Endothelial cell of umbilical vein (primary cell): Measurements from ENCODE around the gene FGFR3. TPM values are rescaled to one million over a fixed set of nuclear protein-coding genes. Genes with fewer than 3 reads are reported as not detected.

ENCODE experiments used
- BruUV-seq: library from RNA; stranded (reverse); fragments of 400-500 nt; replicated peaks from 2 replicates; lab custom pipeline; 2021; lab: Mats Ljungman, UMichigan
- CTCF ChIA-PET: fragments of 300-600, 350-600 bp; sonication (Branson Sonifier 250); formaldehyde crosslinking; loops from one replicate; lab custom pipeline; 2021; ENCODE audit warnings: antibody characterized with exemption, inconsistent platforms; lab: Charles Lee
- POLR2A ChIA-PET: fragments of 300-600, 350-600 bp; sonication (Branson Sonifier 250); formaldehyde crosslinking; loops from one replicate; lab custom pipeline; 2021; ENCODE audit warnings: antibody characterized with exemption, inconsistent platforms; lab: Charles Lee
- DNase-seq: peaks from one replicate; pipeline ENCODE4 v3.0.0-alpha.2; 2011; ENCODE audit warnings: low read depth, low spot score
- FAIRE-seq: peaks from 2 replicates; lab custom pipeline; 2011; peaks lifted over from hg19 to GRCh38; lab: Jason Lieb, UNC
- H2AFZ ChIP-seq: 2 replicates; pipeline ENCODE4 v1.6.0; 2012; ENCODE audit warnings: low read depth, low read length, control low read depth, inconsistent platforms
- H3K27ac ChIP-seq: 2 replicates; pipeline ENCODE4 v1.5.1; 2011; ENCODE audit warnings: low read depth, mild to moderate bottlenecking, control low read depth, low read length, moderate library complexity; ENCODE audit not compliant: insufficient read depth
- H3K27me3 ChIP-seq, 2 experiments: 2 replicates each; pipeline versions ENCODE4 v1.6.0 to v1.6.1; 2011; ENCODE audit warnings: low read length in 2 of 2, mixed read lengths in 1 of 2; ENCODE audit not compliant: control insufficient read depth in 2 of 2, insufficient read depth in 2 of 2
- H3K36me3 ChIP-seq, 2 experiments: 2 replicates in 1 of 2; 3 replicates in 1 of 2; pipeline ENCODE4 v1.5.1; 2011; ENCODE audit warnings: low read length in 2 of 2, mild to moderate bottlenecking in 1 of 2, moderate library complexity in 1 of 2; ENCODE audit not compliant: control insufficient read depth in 2 of 2, insufficient read depth in 2 of 2; ENCODE audit errors: extremely low read depth in 1 of 2
- H3K4me1 ChIP-seq: 3 replicates; pipeline ENCODE4 v1.5.1; 2011; ENCODE audit warnings: mild to moderate bottlenecking, low read length; ENCODE audit not compliant: control insufficient read depth, insufficient read depth; ENCODE audit errors: extremely low read depth
- H3K4me2 ChIP-seq: 2 replicates; pipeline ENCODE4 v1.6.1; 2011; ENCODE audit warnings: low read length, control low read depth, mixed read lengths; ENCODE audit not compliant: insufficient read depth
- H3K4me3 ChIP-seq, 3 experiments: fragments of 200-600 bp in 1 of 3; sonication (generic), shearing (Covaris generic) in 1 of 3; replicated peaks in 1 of 3; 2 replicates each; pipeline ENCODE4 v1.5.1; 2011 to 2016; ENCODE audit warnings: control low read depth in 3 of 3, low read length in 3 of 3, mild to moderate bottlenecking in 2 of 3, inconsistent platforms in 1 of 3, low read depth in 1 of 3, moderate library complexity in 1 of 3; ENCODE audit not compliant: insufficient read depth in 1 of 3
- H3K79me2 ChIP-seq: 2 replicates; pipeline ENCODE4 v1.6.0; 2012; ENCODE audit warnings: low read length, inconsistent platforms; ENCODE audit not compliant: control insufficient read depth, insufficient read depth
- H3K9ac ChIP-seq: replicated peaks from 2 replicates; pipeline ENCODE3; 2011; ENCODE audit warnings: low read length, control low read depth; ENCODE audit not compliant: insufficient read depth; ENCODE audit errors: extremely low read depth
- H3K9me1 ChIP-seq: replicated peaks from 3 replicates; pipeline ENCODE4 v1.6.0; 2011; ENCODE audit warnings: mild to moderate bottlenecking, low read length; ENCODE audit not compliant: control insufficient read depth, insufficient read depth; ENCODE audit errors: extremely low read depth
- H3K9me3 ChIP-seq: replicated peaks from 2 replicates; pipeline ENCODE4 v1.5.1; 2012; ENCODE audit warnings: low read length, inconsistent platforms; ENCODE audit not compliant: control insufficient read depth, insufficient read depth
- H4K20me1 ChIP-seq: replicated peaks from 2 replicates; pipeline ENCODE3; 2011; ENCODE audit warnings: mild to moderate bottlenecking, low read length; ENCODE audit not compliant: control insufficient read depth, insufficient read depth; ENCODE audit errors: extremely low read depth
- EZH2 ChIP-seq: IDR thresholded peaks from 2 replicates; pipeline ENCODE4 v1.6.1; 2012; ENCODE audit warnings: borderline replicate concordance, low read depth, mild to moderate bottlenecking, moderate library complexity, low read length, inconsistent platforms; ENCODE audit not compliant: severe bottlenecking
- FOS ChIP-seq: IDR thresholded peaks from 2 replicates; pipeline ENCODE4 v1.6.1; 2011; ENCODE audit warnings: mild to moderate bottlenecking, low read length, moderate library complexity, borderline replicate concordance; ENCODE audit not compliant: insufficient read depth
- GATA2 ChIP-seq: IDR thresholded peaks from 2 replicates; pipeline ENCODE4 v1.7.0; 2011; ENCODE audit warnings: low read depth, mild to moderate bottlenecking, moderate library complexity, mixed read lengths, low read length; ENCODE audit not compliant: insufficient read length, insufficient read depth
- JUN ChIP-seq: IDR thresholded peaks from 2 replicates; pipeline ENCODE4 v1.6.1; 2011; ENCODE audit warnings: borderline replicate concordance, low read depth; ENCODE audit not compliant: insufficient read length, insufficient read depth
- MYC ChIP-seq: IDR thresholded peaks from one replicate; pipeline ENCODE4 v1.6.1; 2011; ENCODE audit warnings: mild to moderate bottlenecking, low read depth, low read length
- POLR2A ChIP-seq: IDR thresholded peaks from 2 replicates; pipeline ENCODE4 v1.6.1; 2012; ENCODE audit warnings: low read depth, mild to moderate bottlenecking, control low read depth, low read length
- POLR2AphosphoS5 ChIP-seq: IDR thresholded peaks from 2 replicates; pipeline ENCODE4 v1.6.1; 2012; ENCODE audit warnings: low read depth, mild to moderate bottlenecking, control low read depth, low read length, moderate library complexity; ENCODE audit not compliant: insufficient read depth
- dilution Hi-C: fragments of 300-500 bp; cut with MboI; formaldehyde crosslinking; loops from one replicate; pipeline ENCODE4 v1.15.0; 2019; ENCODE audit warnings: low sequenced_read_pairs; ENCODE audit not compliant: extremely low pct_ligation_motif_present
- intact Hi-C: fragments of 100-400 bp; cut with micrococcal nuclease; formaldehyde crosslinking; loops from one replicate; pipeline ENCODE4 v1.10.0; 2022
- polyA plus RNA-seq, 4 experiments: library from polyadenylated mRNA; depleted of rRNA in 3 of 4; stranded (reverse) in 3 of 4; unstranded in 1 of 4; fragments of >200 nt; gene quantifications; 2 replicates each; pipeline versions ENCODE4 v1.2.1 to v1.2.3, GENCODE V29; 2011 to 2012; ENCODE audit warnings: missing spikeins in 1 of 4
- total RNA-seq: library from RNA; stranded (reverse); gene quantifications from 2 replicates; pipeline ENCODE4 v1.2.3, GENCODE V29; 2021
- TF ChIP-seq, protein P1 (sequence below): IDR thresholded peaks from 2 replicates; pipeline ENCODE4 v1.6.1; 2011; ENCODE audit not compliant: insufficient read depth, insufficient read length
- TF ChIP-seq, protein P2 (sequence below), 2 donors: IDR thresholded peaks; 1 replicate in 1 of 2; 2 replicates in 1 of 2; pipeline ENCODE4 v1.5.1; 2011; ENCODE audit warnings: low read length in 2 of 2, mild to moderate bottlenecking in 2 of 2, moderate library complexity in 2 of 2, control low read depth in 1 of 2, inconsistent platforms in 1 of 2, low read depth in 1 of 2; ENCODE audit not compliant: insufficient read depth in 1 of 2; ENCODE audit errors: extremely low read depth in 1 of 2

FGFR3 gene
- total and polyA plus RNA-seq, 2 donors (not counting 3 experiments of a cell fraction or from before 2014, with no cell fraction given), result 0.73 to 1.2 TPM

DNA sequence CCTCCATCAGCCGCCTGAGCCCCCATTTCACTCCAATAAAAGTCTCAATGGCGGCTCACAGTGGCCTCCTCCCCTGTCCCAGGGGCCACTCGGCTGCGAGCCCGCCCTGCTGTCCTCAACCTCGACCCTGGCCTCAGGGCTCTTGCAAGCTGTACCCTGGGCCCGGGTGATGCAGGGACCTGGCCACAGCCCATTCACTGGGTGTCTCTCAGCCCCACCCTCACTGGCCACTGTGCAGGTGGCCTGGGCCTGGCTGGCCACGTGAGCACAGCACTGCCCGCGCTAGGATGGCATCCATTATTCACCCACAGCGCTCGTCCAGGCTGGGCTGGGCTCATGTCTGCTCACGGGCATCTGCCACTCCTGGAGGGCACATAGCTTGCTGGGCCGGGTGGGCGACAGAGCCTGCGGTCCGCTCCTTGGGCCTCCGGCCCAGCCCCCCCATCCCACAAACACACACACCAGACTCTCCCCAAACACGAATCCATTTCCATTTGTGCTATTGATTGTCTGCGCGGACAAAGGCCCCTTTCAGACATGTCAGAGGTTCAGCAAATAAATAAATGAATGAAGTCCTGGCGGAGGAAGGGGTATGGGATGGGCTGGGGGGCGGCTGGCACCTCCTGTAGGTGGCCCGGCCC, 16.5 kb upstream of the FGFR3 start:
- no peaks in the 10 kb centered on the region for H3K9me1 ChIP-seq
- H3K4me3 ChIP-seq, result no peak overlapping the region
- TF ChIP-seq GATA2 (no peak), MYC (no peak), EZH2 (no peak), FOS (no peak), POLR2AphosphoS5 (no peak), POLR2A (no peak), JUN (no peak)
- TF ChIP-seq, protein P1, sequence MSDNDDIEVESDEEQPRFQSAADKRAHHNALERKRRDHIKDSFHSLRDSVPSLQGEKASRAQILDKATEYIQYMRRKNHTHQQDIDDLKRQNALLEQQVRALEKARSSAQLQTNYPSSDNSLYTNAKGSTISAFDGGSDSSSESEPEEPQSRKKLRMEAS, result no peak
- TF ChIP-seq, protein P2, sequence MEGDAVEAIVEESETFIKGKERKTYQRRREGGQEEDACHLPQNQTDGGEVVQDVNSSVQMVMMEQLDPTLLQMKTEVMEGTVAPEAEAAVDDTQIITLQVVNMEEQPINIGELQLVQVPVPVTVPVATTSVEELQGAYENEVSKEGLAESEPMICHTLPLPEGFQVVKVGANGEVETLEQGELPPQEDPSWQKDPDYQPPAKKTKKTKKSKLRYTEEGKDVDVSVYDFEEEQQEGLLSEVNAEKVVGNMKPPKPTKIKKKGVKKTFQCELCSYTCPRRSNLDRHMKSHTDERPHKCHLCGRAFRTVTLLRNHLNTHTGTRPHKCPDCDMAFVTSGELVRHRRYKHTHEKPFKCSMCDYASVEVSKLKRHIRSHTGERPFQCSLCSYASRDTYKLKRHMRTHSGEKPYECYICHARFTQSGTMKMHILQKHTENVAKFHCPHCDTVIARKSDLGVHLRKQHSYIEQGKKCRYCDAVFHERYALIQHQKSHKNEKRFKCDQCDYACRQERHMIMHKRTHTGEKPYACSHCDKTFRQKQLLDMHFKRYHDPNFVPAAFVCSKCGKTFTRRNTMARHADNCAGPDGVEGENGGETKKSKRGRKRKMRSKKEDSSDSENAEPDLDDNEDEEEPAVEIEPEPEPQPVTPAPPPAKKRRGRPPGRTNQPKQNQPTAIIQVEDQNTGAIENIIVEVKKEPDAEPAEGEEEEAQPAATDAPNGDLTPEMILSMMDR (IDR thresholded peaks at IDR 0.05; ENCODE audit: extremely low read depth in 1 of 2, insufficient read depth in 1 of 2, low read depth in 1 of 2, low read length in 2 of 2), result no peak
- H3K36me3 ChIP-seq, result no peaks in the 10 kb centered on the region
- no TSS peak for BruUV-seq
- FAIRE-seq, result no peak
- no peaks in the 10 kb centered on the region for H3K27me3 ChIP-seq
- H3K79me2 ChIP-seq, result no peaks in the 10 kb centered on the region
- H2AFZ ChIP-seq, result no peak overlapping the region
- no peak for DNase-seq
- H3K27ac ChIP-seq, result no peak overlapping the region
- H3K4me1 ChIP-seq, result no peaks in the 10 kb centered on the region
- H3K4me2 ChIP-seq, result no peak overlapping the region
- ChIA-PET POLR2A (interaction anchor here (0.6 kb wide), 1 partner anchor 9 kb away, joined by 3 read pairs; no protein-coding TSS in a partner anchor), CTCF (interaction anchor here (1.1 to 2.0 kb wide), 4 partner anchors 9 to 28 kb away, joined by 5 to 13 read pairs (median 6); partner anchors contain the start of gene FGFR3)
- dilution Hi-C loops (no loop called here), intact Hi-C loops (no loop called here)
- H4K20me1 ChIP-seq, result no peaks in the 10 kb centered on the region
- H3K9ac ChIP-seq, result no peak overlapping the region
- H3K9me3 ChIP-seq, result no peaks in the 10 kb centered on the region
